WTC11 (cell line): ENCODE results near the gene PRKN. TPM values are rescaled to one million over a fixed set of nuclear protein-coding genes. Genes with fewer than 3 reads are reported as not detected.

ENCODE experiments used
- ATAC-seq: fragments of 200-7000 bp; cut with Tn5 transposase; 2 replicates; pipeline ENCODE4 v1.10.0; 2021; ENCODE audit warnings: mild to moderate bottlenecking, moderate library complexity
- CTCF ChIA-PET: fragments of 300-600 bp; sonication (Branson Sonifier 250); formaldehyde crosslinking; loops from one replicate; lab custom pipeline; 2021; ENCODE audit warnings: antibody characterized with exemption; lab: Charles Lee
- POLR2A ChIA-PET: fragments of 350-600 bp; sonication (Branson Sonifier 250); formaldehyde crosslinking; loops from one replicate; lab custom pipeline; 2021; ENCODE audit warnings: antibody characterized with exemption; lab: Charles Lee
- DNase-seq: peaks from one replicate; pipeline ENCODE4 v3.0.0; 2021; ENCODE audit warnings: low spot score
- H3K27ac Mint-ChIP-seq: 2 replicates; pipeline ENCODE4 v1.8.0; 2021; ENCODE audit warnings: mixed read lengths
- H3K27me3 Mint-ChIP-seq: 2 replicates; pipeline ENCODE4 v1.8.0; 2021; ENCODE audit warnings: low read depth, mild to moderate bottlenecking, moderate library complexity, mixed read lengths
- H3K36me3 Mint-ChIP-seq: 2 replicates; pipeline ENCODE4 v1.8.0; 2021; ENCODE audit warnings: mixed read lengths
- H3K4me1 Mint-ChIP-seq: 2 replicates; pipeline ENCODE4 v1.8.0; 2022; ENCODE audit warnings: mixed read lengths
- H3K4me3 Mint-ChIP-seq: 2 replicates; pipeline ENCODE4 v1.8.0; 2021; ENCODE audit warnings: mild to moderate bottlenecking, moderate library complexity, mixed read lengths
- H3K9me3 Mint-ChIP-seq: 2 replicates; pipeline ENCODE4 v1.8.0; 2021; ENCODE audit warnings: mixed read lengths
- AR ChIP-seq: fragments of 250-450 bp; sonication (Bioruptor Pico); IDR thresholded peaks from 2 replicates; pipeline ENCODE4 v1.9.0; 2021; ENCODE audit warnings: mild to moderate bottlenecking
- ARID4B ChIP-seq: sonication (generic); formaldehyde crosslinking; IDR thresholded peaks from 2 replicates; pipeline ENCODE4 v1.8.0; 2023; ENCODE audit warnings: missing genetic modification reagents, mild to moderate bottlenecking, borderline replicate concordance
- ATF3 ChIP-seq: sonication (generic); formaldehyde crosslinking; conservative IDR thresholded peaks from 2 replicates; pipeline ENCODE4 v1.8.1; 2022; ENCODE audit warnings: mild to moderate bottlenecking, missing genetic modification reagents
- CBFB ChIP-seq: sonication (generic); formaldehyde crosslinking; IDR thresholded peaks from 2 replicates; pipeline ENCODE4 v1.8.1; 2022; ENCODE audit warnings: mild to moderate bottlenecking, low read depth, missing genetic modification reagents
- E2F4 ChIP-seq: sonication (generic); formaldehyde crosslinking; IDR thresholded peaks from 2 replicates; pipeline ENCODE4 v1.8.1; 2022; ENCODE audit warnings: low read depth, mild to moderate bottlenecking, moderate library complexity, missing genetic modification reagents, borderline replicate concordance
- GRHL2 ChIP-seq: fragments of 250-450 bp; sonication (Bioruptor Pico); IDR thresholded peaks from 2 replicates; pipeline ENCODE4 v1.8.0; 2022; ENCODE audit warnings: mild to moderate bottlenecking, moderate library complexity; ENCODE audit not compliant: insufficient replicate concordance, severe bottlenecking
- KAT7 ChIP-seq: sonication (generic); formaldehyde crosslinking; IDR thresholded peaks from 2 replicates; pipeline ENCODE4 v1.8.1; 2023; ENCODE audit warnings: missing genetic modification reagents, mild to moderate bottlenecking, borderline replicate concordance
- NR2C2 ChIP-seq: sonication (generic); formaldehyde crosslinking; IDR thresholded peaks from 2 replicates; pipeline ENCODE4 v1.8.0; 2022; ENCODE audit warnings: mild to moderate bottlenecking, missing genetic modification reagents
- PRRX2 ChIP-seq: fragments of 250-450 bp; sonication (Bioruptor Pico); IDR thresholded peaks from 2 replicates; pipeline ENCODE4 v1.8.0; 2021; ENCODE audit warnings: mild to moderate bottlenecking
- SMAD3 ChIP-seq: sonication (generic); formaldehyde crosslinking; IDR thresholded peaks from 2 replicates; pipeline ENCODE4 v1.8.0; 2022; ENCODE audit warnings: missing genetic modification reagents, mild to moderate bottlenecking, borderline replicate concordance
- SMAD4 ChIP-seq: sonication (generic); formaldehyde crosslinking; IDR thresholded peaks from 2 replicates; pipeline ENCODE4 v1.8.0; 2022; ENCODE audit warnings: mild to moderate bottlenecking, missing genetic modification reagents
- SOX15 ChIP-seq: fragments of 250-450 bp; sonication (Bioruptor Pico); IDR thresholded peaks from 2 replicates; pipeline ENCODE4 v1.9.0; 2021; ENCODE audit warnings: mild to moderate bottlenecking
- SP1 ChIP-seq: sonication (generic); formaldehyde crosslinking; conservative IDR thresholded peaks from 2 replicates; pipeline ENCODE4 v1.8.1; 2022; ENCODE audit warnings: missing genetic modification reagents
- ZBTB43 ChIP-seq: sonication (generic); formaldehyde crosslinking; IDR thresholded peaks from 2 replicates; pipeline ENCODE4 v1.8.1; 2023; ENCODE audit warnings: mild to moderate bottlenecking, missing genetic modification reagents
- ZNF121 ChIP-seq: sonication (generic); formaldehyde crosslinking; IDR thresholded peaks from 2 replicates; pipeline ENCODE4 v1.8.0; 2023; ENCODE audit warnings: missing genetic modification reagents
- ZNF232 ChIP-seq: sonication (generic); formaldehyde crosslinking; IDR thresholded peaks from 2 replicates; pipeline ENCODE4 v1.8.0; 2022; ENCODE audit warnings: mild to moderate bottlenecking, missing genetic modification reagents
- ZNF281 ChIP-seq: sonication (generic); formaldehyde crosslinking; IDR thresholded peaks from 2 replicates; pipeline ENCODE4 v1.8.0; 2023; ENCODE audit warnings: mild to moderate bottlenecking, missing genetic modification reagents
- ZNF396 ChIP-seq: fragments of 250-450 bp; sonication (Bioruptor Pico); IDR thresholded peaks from 2 replicates; pipeline ENCODE4 v1.8.0; 2021; ENCODE audit warnings: mild to moderate bottlenecking, moderate library complexity, borderline replicate concordance
- ZNF423 ChIP-seq: fragments of 250-450 bp; sonication (Bioruptor Pico); IDR thresholded peaks from 2 replicates; pipeline ENCODE4 v2.1.2; 2022; ENCODE audit warnings: mild to moderate bottlenecking, moderate library complexity
- total RNA-seq: library from RNA; stranded (reverse); gene quantifications from 3 replicates; pipeline ENCODE4 v1.2.3, GENCODE V29; 2021
- TF ChIP-seq, protein P1 (sequence below): sonication (generic); formaldehyde crosslinking; IDR thresholded peaks from 2 replicates; pipeline ENCODE4 v1.8.0; 2022; ENCODE audit warnings: mild to moderate bottlenecking, missing genetic modification reagents
- TF ChIP-seq, protein P2 (sequence below): sonication (generic); formaldehyde crosslinking; IDR thresholded peaks from 2 replicates; pipeline ENCODE4 v1.8.1; 2022; ENCODE audit warnings: mild to moderate bottlenecking, missing genetic modification reagents, moderate library complexity, borderline replicate concordance

PRKN gene
- total RNA-seq, 1 experiment from 2014 or later: 0.59 TPM

GRCh38 chr6:161649068-161649467, 1078.5 kb downstream of the PRKN start:
- CTCF ChIA-PET: no interaction called here
- DNase-seq (no peak), ATAC-seq (no peak)
- H3K27me3 Mint-ChIP-seq: no peaks in the 10 kb centered on the region; the same call in 1 of the 2 replicates
- no peaks in the 10 kb centered on the region for H3K4me1 Mint-ChIP-seq
- TF ChIP-seq SMAD3 (CRISPR knock-in tag): no peak
- no peak for TF ChIP-seq ZNF121 (CRISPR knock-in tag)
- TF ChIP-seq SOX15 (CRISPR knock-in tag): no peak
- TF ChIP-seq ZNF396 (CRISPR knock-in tag): no peak
- no peak for TF ChIP-seq ATF3 (CRISPR knock-in tag)
- TF ChIP-seq SMAD4: no peak
- no peak for TF ChIP-seq E2F4 (CRISPR knock-in tag)
- no peak for TF ChIP-seq SP1 (CRISPR knock-in tag)
- TF ChIP-seq, protein P1, sequence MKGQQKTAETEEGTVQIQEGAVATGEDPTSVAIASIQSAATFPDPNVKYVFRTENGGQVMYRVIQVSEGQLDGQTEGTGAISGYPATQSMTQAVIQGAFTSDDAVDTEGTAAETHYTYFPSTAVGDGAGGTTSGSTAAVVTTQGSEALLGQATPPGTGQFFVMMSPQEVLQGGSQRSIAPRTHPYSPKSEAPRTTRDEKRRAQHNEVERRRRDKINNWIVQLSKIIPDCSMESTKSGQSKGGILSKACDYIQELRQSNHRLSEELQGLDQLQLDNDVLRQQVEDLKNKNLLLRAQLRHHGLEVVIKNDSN (CRISPR knock-in tag): no peak
- no peak for TF ChIP-seq ZBTB43 (CRISPR knock-in tag)
- no peak for TF ChIP-seq GRHL2 (CRISPR knock-in tag)
- TF ChIP-seq ZNF281 (CRISPR knock-in tag): no peak
- no peak for TF ChIP-seq ARID4B (CRISPR knock-in tag)
- no peak for TF ChIP-seq CBFB
- no peak for TF ChIP-seq PRRX2
- H3K4me3 Mint-ChIP-seq: no peak overlapping the region
- POLR2A ChIA-PET: no interaction called here
- H3K27ac Mint-ChIP-seq: no peak overlapping the region
- no peaks in the 10 kb centered on the region for H3K36me3 Mint-ChIP-seq
- H3K9me3 Mint-ChIP-seq: 0 out of 2 replicates have a peak, but pooled peaks cover 3% of the 10 kb centered on the region

DNA sequence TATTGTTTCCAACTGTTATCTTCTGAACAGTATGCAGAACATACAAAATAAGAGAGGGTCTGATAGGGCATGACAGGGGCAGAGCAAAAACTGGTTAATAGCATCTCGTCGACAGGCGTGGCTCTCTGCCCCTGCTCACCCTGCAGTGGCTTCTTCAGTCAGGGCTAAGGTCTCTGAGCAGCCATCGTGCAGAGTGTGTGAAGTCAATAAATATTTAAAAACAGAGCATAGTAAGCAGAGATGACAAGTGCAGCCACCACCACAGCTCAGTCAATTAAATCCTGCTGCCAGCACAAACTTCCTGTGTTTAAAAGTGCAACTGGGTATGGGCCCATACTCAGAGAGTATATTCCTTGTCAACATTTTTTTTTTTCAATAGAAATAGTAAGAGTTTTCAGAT, 1080.3 kb downstream of the PRKN start:
- H3K36me3 Mint-ChIP-seq: no peaks in the 10 kb centered on the region
- H3K4me3 Mint-ChIP-seq: no peak overlapping the region
- CTCF ChIA-PET: no interaction called here
- no peaks in the 10 kb centered on the region for H3K4me1 Mint-ChIP-seq
- no peak for DNase-seq
- no peak overlapping the region for H3K27ac Mint-ChIP-seq
- POLR2A ChIA-PET: no interaction called here
- no peak for ATAC-seq
- H3K27me3 Mint-ChIP-seq: no peaks in the 10 kb centered on the region; the same call in 1 of the 2 replicates
- H3K9me3 Mint-ChIP-seq: 0 out of 2 replicates have a peak, but pooled peaks cover 3% of the 10 kb centered on the region
- TF ChIP-seq NR2C2 (no peak), GRHL2 (CRISPR knock-in tag) (no peak), ZNF232 (no peak), KAT7 (CRISPR knock-in tag) (no peak), AR (CRISPR knock-in tag) (no peak), SP1 (CRISPR knock-in tag) (no peak), ZNF423 (CRISPR knock-in tag) (no peak)
- TF ChIP-seq, protein P2, sequence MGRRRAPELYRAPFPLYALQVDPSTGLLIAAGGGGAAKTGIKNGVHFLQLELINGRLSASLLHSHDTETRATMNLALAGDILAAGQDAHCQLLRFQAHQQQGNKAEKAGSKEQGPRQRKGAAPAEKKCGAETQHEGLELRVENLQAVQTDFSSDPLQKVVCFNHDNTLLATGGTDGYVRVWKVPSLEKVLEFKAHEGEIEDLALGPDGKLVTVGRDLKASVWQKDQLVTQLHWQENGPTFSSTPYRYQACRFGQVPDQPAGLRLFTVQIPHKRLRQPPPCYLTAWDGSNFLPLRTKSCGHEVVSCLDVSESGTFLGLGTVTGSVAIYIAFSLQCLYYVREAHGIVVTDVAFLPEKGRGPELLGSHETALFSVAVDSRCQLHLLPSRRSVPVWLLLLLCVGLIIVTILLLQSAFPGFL (CRISPR knock-in tag): no peak
